Fibroblast of pulmonary artery (primary cell): ENCODE results near the gene TAB2.

ENCODE experiments used
- DNase-seq: peaks from one replicate; pipeline ENCODE4 v3.0.0-alpha.2; 2010; ENCODE audit warnings: low read depth
- H3K4me3 ChIP-seq: replicated peaks from 2 replicates; pipeline ENCODE4 v1.5.1; 2011; ENCODE audit warnings: low read depth, mild to moderate bottlenecking, control low read depth, low read length, moderate library complexity
- TF ChIP-seq, protein P1 (sequence below): IDR thresholded peaks from 2 replicates; pipeline ENCODE4 v1.5.1; 2011; ENCODE audit warnings: mild to moderate bottlenecking, control low read depth, low read length, inconsistent platforms; ENCODE audit errors: missing control alignments

The TAB2 gene

DNA sequence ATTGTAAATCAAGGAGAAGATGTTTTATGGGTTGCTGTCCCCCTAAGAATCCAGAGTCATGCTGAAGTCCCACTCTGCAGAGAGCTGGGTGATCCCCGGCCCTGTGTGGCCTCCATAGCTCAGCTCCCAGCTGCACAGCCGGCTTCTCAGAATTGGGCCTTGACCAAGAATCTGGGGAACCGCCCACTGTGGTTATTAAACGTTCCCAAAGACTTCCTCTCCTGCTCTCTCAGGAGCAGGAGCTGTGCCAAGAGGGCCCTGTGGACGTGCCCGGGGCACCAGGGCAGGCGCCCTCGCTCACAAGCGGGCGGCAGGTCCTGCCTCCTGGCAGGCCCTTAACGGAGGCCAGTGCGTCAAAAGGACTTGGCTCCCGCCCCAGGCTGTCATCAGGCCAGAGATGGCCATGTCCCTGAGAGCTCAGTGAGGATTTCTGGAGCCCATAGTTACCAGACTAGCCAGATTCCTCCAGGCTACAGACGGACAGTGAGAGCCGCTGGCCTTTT, 136.9 kb downstream of the TAB2 start:
- no peak overlapping the region for H3K4me3 ChIP-seq
- DNase-seq: peak; percentile 98
- TF ChIP-seq, protein P1, sequence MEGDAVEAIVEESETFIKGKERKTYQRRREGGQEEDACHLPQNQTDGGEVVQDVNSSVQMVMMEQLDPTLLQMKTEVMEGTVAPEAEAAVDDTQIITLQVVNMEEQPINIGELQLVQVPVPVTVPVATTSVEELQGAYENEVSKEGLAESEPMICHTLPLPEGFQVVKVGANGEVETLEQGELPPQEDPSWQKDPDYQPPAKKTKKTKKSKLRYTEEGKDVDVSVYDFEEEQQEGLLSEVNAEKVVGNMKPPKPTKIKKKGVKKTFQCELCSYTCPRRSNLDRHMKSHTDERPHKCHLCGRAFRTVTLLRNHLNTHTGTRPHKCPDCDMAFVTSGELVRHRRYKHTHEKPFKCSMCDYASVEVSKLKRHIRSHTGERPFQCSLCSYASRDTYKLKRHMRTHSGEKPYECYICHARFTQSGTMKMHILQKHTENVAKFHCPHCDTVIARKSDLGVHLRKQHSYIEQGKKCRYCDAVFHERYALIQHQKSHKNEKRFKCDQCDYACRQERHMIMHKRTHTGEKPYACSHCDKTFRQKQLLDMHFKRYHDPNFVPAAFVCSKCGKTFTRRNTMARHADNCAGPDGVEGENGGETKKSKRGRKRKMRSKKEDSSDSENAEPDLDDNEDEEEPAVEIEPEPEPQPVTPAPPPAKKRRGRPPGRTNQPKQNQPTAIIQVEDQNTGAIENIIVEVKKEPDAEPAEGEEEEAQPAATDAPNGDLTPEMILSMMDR: no peak

DNA sequence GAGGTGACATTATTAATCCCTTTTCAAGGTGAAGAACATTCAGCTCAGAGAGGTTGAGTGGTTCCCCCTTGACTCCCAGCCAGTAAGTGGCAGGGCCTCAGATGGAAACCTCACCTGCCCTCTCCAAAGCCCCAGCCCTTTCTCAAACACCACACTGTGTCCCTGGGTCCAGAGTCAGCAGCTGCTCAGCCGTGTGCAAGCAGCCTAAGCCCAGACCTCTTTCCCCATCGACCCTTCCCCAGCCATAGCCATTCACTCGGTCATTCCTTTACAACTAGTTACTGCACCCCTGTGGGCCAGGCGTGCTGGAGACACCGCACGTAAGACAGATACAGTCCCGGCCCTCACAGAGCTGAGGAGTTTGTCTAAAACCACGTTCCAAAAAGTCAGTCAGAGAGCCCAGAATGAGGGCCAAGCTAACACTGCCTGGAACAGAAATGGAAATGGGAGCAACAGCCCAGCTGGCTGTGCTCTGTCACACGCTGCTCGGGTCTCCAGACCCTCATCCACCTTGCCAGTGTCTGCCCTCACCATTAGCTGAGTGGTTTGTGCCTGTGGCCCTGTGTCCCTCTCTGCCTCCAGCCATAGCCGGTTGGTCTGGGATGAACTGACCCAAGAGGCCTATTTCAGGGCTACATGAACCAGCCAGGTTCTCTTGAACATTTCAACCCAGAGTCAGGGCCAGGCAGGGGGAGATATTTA, 137.7 kb downstream of the TAB2 start:
- TF ChIP-seq, protein P1: no peak
- H3K4me3 ChIP-seq: no peak overlapping the region
- no peak for DNase-seq

DNA sequence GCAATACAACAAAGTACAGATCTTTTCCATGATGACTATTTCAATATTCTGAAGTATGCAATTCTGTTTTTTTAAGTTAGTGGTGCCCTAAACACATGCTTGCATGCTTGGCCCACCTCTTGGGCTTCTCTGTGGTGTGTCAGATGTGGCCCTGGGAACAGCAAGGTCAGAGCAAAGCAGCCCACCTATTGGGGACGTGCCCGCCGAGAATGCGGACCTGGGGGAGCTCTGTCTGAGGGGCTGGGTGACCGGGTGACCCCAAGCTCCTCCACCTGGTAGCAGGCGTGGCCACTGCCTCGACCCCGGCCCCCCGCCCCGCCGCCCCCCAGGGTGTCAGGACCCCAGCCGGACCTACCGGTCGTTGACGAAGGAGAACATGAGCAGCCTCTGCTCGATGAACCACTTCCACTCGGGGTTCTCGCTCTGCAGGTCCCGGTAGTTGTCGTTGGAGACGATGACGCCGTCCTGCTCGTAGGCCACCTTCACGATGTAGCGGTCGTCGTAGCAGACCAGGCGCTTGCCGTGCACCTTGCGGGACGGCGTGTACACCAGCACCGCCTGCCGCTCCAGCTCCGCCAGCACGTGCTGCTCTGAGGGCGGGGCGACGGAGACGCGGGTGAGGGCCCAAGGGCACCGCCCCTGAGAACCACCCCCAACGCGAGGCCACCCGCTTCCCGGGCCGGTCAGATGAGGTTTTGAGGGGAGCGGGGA, 139.0 kb downstream of the TAB2 start:
- DNase-seq: no peak
- TF ChIP-seq, protein P1: no peak

DNA sequence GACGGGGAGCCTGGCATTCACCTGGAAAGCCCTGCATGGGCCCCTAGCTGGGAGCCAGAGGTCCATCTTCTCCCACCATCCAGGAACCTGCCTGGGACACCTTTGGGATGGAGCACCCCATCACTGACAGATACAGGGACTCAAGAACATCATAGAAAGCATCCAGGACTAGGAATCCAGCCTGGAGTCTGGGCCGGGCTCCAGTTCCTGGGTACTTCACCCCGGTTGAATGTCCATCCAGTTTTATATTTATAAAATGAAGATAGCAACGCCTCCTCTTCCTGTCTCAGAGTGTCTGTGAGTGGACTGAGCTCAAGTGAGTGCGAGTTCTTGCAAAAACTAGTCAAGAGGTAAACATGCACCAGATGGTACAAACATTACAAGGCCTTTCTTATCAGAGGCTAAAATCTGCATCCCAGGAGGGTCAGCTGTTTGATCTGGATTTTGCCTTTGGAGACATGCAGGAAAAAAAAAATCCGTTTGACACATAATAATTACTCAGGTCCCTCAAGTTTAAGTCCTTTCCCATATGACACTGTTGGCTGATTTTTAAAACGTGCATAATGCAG, 139.9 kb downstream of the TAB2 start:
- TF ChIP-seq, protein P1: no peak
- H3K4me3 ChIP-seq: no peak overlapping the region
- DNase-seq: no peak

More for the DNA sequence above, 139.0 kb downstream of the TAB2 start:
- H3K4me3 ChIP-seq: no peak overlapping the region

DNA sequence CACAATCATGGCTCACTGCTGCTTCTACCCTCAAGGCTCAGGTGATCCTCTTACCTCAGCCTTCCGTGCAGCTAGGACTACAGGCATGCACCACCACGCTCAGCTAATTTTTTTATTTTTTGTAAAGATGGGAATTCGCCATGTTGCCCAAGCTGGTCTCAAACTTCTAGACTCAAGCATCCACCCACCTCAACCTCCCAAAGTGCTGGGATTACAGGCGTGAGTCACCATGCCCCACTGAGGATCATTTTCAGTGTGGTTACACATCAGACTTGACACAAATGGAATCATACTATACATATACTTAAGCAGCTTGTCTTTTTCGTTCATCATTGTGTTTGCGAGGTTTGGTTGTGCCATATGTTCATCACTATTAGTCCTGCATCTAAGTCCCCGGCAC, 140.7 kb downstream of the TAB2 start:
- H3K4me3 ChIP-seq: no peak overlapping the region
- TF ChIP-seq, protein P1: no peak
- no peak for DNase-seq

DNA sequence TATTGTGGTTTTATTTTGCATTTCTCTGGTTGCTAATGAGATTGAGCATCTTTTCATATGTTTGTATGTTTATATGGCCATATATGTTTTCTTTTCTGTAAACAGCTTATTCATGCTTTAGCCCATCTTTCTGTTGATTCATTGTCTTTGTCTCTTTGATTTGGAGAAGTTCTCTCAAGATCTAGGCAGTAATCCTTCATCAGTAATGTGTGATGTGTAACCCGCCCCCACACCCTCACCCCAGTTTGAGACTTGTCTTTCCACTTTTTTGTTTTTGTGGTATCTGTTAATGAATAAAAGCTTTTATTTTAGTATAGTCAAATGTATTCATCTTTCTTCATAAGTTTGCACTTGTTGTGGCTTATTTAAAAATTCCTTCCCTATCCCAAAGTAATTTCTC, 141.3 kb downstream of the TAB2 start:
- no peak for DNase-seq
- H3K4me3 ChIP-seq: no peak overlapping the region
- TF ChIP-seq, protein P1: no peak
